HG02938 (cell line): ENCODE measurements around the gene ARID1B.
"Not testable (repeated sequence)": the region's sequence is repeated elsewhere in the genome, so short reads cannot be mapped to it uniquely, and the experiment has no call there.

Experiments used
- ATAC-seq: cut with Tn5 transposase; IDR thresholded peaks from one replicate; pipeline ENCODE4 v1.9.1; 2021; ENCODE audit warnings: mild to moderate bottlenecking, moderate library complexity; ENCODE audit not compliant: unreplicated experiment

Gene ARID1B

GRCh38 chr6:156928972-156929371, 151.8 kb downstream of the ARID1B start:
- ATAC-seq: no peak

- no peak for ATAC-seq
Observed at GRCh38 chr6:156931283-156931682, 154.1 kb downstream of the ARID1B start.

DNA sequence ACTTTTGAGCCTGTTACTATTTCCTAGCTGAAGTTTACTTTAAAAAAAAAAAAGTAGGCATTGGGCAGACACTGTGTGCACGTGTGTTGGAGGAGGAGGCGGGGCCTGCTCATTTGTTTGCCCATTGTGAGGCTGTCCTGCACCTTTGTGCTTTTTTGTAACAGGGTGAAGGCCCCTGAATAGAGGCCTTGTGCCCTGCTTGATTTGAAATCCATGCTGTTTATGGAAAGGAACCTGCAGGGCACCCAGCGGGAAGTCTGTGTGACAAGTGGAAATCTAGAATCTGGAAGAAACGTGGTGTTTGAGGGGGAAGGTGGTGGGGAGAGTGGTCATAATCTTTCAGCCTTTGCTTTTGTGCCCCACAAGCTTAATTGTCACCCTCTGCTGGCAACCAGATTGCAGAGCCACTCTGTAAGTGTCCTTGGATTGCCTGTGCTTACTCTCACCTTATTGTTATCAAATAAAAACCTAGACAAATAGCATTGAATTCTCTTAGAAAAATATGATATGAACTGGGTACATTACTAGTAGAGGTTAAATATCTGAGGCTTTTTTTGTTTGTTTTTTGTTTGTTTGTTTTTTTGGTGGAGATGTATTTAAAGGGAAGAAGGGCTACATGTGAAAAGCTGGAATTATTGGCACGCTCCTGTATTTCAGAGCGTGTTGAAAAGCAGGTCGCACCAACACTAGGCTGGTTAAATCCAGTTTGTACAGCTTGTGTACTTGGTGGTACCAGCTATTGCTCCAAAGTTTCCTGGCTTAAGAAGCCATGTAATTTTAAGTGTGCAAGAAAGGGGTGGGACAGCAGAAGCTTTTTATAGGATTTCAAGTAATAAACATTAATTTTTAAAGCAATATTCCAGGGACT, 156.3 kb downstream of the ARID1B start:
- ATAC-seq: no peak

GRCh38 chr6:156934069-156934460, 156.9 kb downstream of the ARID1B start:
- ATAC-seq: no peak

- ATAC-seq: no peak
Observed at GRCh38 chr6:156935000-156935399, 157.8 kb downstream of the ARID1B start.

- ATAC-seq: no peak
Observed at GRCh38 chr6:156938143-156938542, 161.0 kb downstream of the ARID1B start.

DNA sequence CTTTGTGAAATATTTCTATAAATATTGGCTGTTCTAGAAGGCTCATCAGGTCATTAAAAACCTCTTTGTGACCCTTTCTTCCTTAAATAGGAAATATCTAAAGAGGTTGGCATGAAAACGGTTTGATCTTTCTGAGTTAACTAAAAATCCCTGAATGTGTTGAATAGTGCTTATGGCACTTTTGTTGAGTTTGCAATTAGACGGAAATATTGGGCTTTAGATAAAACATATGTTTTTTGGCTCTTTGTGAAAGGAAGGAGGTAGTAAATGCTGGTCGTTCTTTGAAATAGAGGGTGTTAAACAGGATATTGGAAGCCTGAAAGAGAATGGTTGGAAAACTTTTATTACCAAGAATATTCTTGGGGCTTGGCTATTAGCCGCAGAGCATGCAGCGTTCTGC, 163.0 kb downstream of the ARID1B start:
- ATAC-seq: no peak

DNA sequence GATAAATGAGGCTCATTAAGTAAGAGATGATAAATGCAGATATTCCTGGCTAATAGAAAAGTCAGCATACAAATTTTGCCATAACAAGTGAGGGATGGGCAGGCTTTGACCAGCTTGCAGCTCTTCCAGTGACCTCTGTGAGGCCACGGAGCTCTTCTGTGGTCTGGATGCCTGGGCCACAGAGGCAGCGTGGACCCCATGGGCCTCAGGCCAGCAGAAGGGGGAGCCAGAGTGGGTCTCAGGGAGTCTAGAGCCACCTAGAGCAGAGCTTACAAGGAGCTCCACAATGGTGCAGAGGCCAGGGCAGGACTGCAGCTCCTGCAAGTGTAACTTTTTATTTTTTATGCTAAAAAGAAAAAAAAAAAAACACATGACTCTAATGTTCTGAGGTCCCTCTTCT, 165.1 kb downstream of the ARID1B start:
- no peak for ATAC-seq

GRCh38 chr6:156943166-156943565, 166.0 kb downstream of the ARID1B start:
- ATAC-seq: no peak

DNA sequence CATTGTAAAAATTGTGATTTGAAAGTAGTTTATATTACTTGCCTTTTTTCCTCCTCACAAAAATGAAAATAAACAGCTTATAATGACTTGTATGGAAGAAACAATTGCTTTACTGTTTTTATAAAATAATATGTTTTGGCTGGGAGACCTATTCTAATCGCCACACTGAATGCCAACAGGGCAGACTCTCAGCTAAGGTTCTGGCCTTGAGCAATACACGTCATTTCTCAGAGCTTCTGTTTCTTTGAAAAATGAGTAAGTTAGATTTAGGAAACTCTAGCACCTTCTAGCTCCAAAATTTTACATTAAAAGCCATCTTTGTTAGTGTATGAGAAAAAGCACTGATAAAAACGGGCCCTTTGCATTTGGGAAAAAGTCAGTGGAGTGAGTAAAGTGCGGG, 166.6 kb downstream of the ARID1B start:
- no peak for ATAC-seq

GRCh38 chr6:156944412-156944811, 167.2 kb downstream of the ARID1B start:
- no peak for ATAC-seq

- ATAC-seq: not testable (repeated sequence)
Observed at GRCh38 chr6:156945789-156946172, 168.6 kb downstream of the ARID1B start.

DNA sequence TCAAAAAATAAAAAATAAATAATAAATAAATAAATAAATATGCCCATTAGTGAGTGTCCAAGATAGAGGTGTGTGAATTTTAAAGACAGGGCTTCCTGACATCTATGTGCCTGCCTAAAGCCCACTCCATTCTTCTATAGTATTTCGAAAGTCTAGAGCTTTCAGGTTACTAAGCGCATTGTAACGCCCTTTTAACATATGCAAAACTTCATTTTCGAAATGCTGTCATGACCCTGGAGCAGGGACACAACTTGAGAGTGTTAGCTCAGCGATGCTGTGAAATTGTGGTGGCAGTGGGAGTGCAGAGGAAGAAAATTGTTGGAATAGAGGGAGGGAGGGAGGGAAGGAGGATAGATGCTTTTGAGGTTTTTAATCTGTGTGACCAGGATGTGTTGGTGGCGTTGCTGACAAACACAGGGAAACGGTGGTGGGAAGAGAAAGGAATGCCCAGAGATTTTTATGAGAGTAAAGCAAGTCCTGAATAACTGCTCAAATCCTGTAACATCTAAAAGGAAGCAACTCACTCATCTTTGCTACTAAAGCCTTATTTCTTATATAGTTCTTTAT, 169.3 kb downstream of the ARID1B start:
- no peak for ATAC-seq

- no peak for ATAC-seq
Observed at GRCh38 chr6:156948277-156948676, 171.1 kb downstream of the ARID1B start.

GRCh38 chr6:156948807-156949206, 171.6 kb downstream of the ARID1B start:
- ATAC-seq: no peak

DNA sequence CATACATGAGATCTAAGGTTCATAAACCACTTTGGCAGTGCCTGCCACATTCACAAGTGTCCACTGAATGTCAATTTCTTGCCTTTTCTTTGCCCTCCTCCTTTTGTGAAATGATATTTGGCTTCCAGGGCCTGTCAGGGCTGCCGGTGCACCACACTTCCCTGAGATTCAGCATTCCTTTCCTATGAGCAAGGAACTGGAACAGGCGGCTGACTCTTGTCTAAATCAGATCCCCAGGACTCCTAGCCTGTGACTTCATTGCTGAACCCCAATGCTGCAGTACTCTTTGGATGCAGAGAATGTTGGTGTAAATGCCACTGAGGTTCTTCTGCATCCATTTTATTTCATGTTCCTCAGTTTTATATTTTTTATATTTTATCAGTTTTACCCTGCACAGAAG, 172.2 kb downstream of the ARID1B start:
- ATAC-seq: no peak

- ATAC-seq: no peak
Observed at GRCh38 chr6:156950084-156950483, 172.9 kb downstream of the ARID1B start.

DNA sequence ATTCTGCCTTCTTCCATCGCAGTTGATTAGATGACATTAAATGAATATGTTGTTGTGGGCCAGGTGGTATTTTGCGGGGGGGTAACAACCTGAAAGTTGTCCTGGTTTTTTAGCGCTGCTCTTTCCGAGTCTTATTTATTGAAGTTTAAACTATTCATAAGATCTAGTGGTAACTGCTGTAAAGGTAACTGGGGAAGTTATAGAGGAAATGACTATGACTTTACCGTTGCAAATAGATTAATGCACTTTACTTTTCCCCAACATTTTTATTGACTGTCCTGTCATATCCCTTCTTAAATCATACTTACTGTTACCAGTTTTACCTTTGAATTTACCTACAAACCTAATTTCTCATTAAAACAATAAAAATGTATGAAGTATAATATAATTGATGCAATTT, 173.4 kb downstream of the ARID1B start:
- ATAC-seq: no peak

- no peak for ATAC-seq
Observed at GRCh38 chr6:156952401-156952800, 175.2 kb downstream of the ARID1B start.

DNA sequence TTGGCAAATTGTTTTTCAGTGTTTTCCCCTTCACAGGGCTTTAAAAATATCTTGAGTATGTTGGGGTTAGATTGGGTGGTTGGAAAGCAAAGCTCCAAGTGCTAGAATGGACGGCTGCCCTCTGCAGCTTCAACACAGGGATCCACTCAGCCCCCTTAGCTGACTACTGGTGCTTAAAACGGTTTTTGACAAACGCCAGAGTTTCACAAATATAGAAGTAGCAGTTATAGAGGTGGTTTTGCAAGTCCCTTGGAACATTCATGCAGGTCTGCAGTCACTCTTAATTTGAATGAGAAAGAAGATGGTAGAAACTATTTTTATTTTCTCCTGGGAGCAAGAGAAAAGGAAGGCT, 175.9 kb downstream of the ARID1B start:
- no peak for ATAC-seq

GRCh38 chr6:156953479-156954146, 176.4 kb downstream of the ARID1B start:
- no peak for ATAC-seq

- ATAC-seq: no peak
Observed at GRCh38 chr6:156954191-156954590, 177.0 kb downstream of the ARID1B start.
